Progenitor cell of endocrine pancreas (in vitro differentiated cells): ENCODE data around the gene TRIM5. TPM values are rescaled to one million over a fixed set of nuclear protein-coding genes. Genes with fewer than 3 reads are reported as not detected.

Source experiments
- DNase-seq: peaks from one replicate; pipeline ENCODE4 v3.0.0; 2021; ENCODE audit warnings: low spot score; ENCODE audit not compliant: unreplicated experiment
- H3K27ac Mint-ChIP-seq: 2 replicates; pipeline ENCODE4 v1.8.0; 2021; ENCODE audit warnings: mild to moderate bottlenecking, moderate library complexity, mixed read lengths
- H3K27me3 Mint-ChIP-seq: 2 replicates; pipeline ENCODE4 v1.8.0; 2021; ENCODE audit warnings: mixed read lengths
- H3K36me3 Mint-ChIP-seq: 2 replicates; pipeline ENCODE4 v1.8.0; 2022; ENCODE audit warnings: mixed read lengths; ENCODE audit not compliant: insufficient read depth
- H3K4me1 Mint-ChIP-seq: 2 replicates; pipeline ENCODE4 v1.8.0; 2021; ENCODE audit warnings: low read depth, mixed read lengths
- H3K4me3 Mint-ChIP-seq: 2 replicates; pipeline ENCODE4 v1.8.0; 2021; ENCODE audit warnings: low read depth, mild to moderate bottlenecking, moderate library complexity, mixed read lengths
- H3K9me3 Mint-ChIP-seq: 2 replicates; pipeline ENCODE4 v1.8.0; 2021; ENCODE audit warnings: low read depth, mixed read lengths
- CTCF ChIP-seq: fragments of 200-600 bp; sonication (generic); IDR thresholded peaks from one replicate; pipeline ENCODE4 v1.5.0; 2021; ENCODE audit warnings: antibody characterized with exemption, mild to moderate bottlenecking; ENCODE audit not compliant: unreplicated experiment
- total RNA-seq: library from RNA; stranded (reverse); gene quantifications from 2 replicates; pipeline ENCODE4 v1.2.1, GENCODE V29; 2021

Gene TRIM5
- total RNA-seq, 1 donor from 2014 or later = 40.8 TPM

- Mint-ChIP-seq H3K36me3 (no peaks in the 10 kb centered on the region), H3K4me3 (no peak overlapping the region), H3K4me1 (no peaks in the 10 kb centered on the region), H3K27ac (no peak overlapping the region), H3K9me3 (peaks cover 3% of the 10 kb centered on the region), H3K27me3 (peaks cover 2% of the 10 kb centered on the region)
- no peak for TF ChIP-seq CTCF
- no peak for DNase-seq
Observed at GRCh38 chr11:5713695-5714094, 28.8 kb upstream of the TRIM5 start.

GRCh38 chr11:5712507-5712906 is 27.6 kb upstream of the TRIM5 start:
- Mint-ChIP-seq H3K36me3 (no peaks in the 10 kb centered on the region), H3K27me3 (peaks cover 5% of the 10 kb centered on the region), H3K4me3 (no peak overlapping the region), H3K27ac (no peak overlapping the region), H3K4me1 (no peaks in the 10 kb centered on the region), H3K9me3 (peaks cover 3% of the 10 kb centered on the region)
- peak; percentile 53 for TF ChIP-seq CTCF
- DNase-seq = no peak

GRCh38 chr11:5705688-5706087 is 20.8 kb upstream of the TRIM5 start:
- Mint-ChIP-seq H3K4me3 (no peak overlapping the region), H3K4me1 (no peaks in the 10 kb centered on the region), H3K36me3 (no peaks in the 10 kb centered on the region), H3K27ac (no peak overlapping the region), H3K9me3 (no peaks in the 10 kb centered on the region), H3K27me3 (peaks cover 5% of the 10 kb centered on the region)
- no peak for TF ChIP-seq CTCF
- DNase-seq = no peak

GRCh38 chr11:5703741-5704536 is 19.1 kb upstream of the TRIM5 start:
- Mint-ChIP-seq H3K4me1 (no peaks in the 10 kb centered on the region), H3K9me3 (no peaks in the 10 kb centered on the region), H3K4me3 (no peak overlapping the region), H3K36me3 (no peaks in the 10 kb centered on the region), H3K27me3 (peaks cover 3% of the 10 kb centered on the region), H3K27ac (no peak overlapping the region)
- no peak for TF ChIP-seq CTCF
- no peak for DNase-seq

GRCh38 chr11:5701055-5701577 is 16.2 kb upstream of the TRIM5 start:
- H3K4me3 Mint-ChIP-seq = no peak overlapping the region
- H3K9me3 Mint-ChIP-seq = no peaks in the 10 kb centered on the region
- TF ChIP-seq CTCF = no peak
- H3K27me3 Mint-ChIP-seq = no peaks in the 10 kb centered on the region
- H3K36me3 Mint-ChIP-seq = no peaks in the 10 kb centered on the region
- H3K4me1 Mint-ChIP-seq = no peaks in the 10 kb centered on the region
- no peak overlapping the region for H3K27ac Mint-ChIP-seq
- DNase-seq = no peak
